DOHH2 (cell line): ENCODE measurements around the gene ZBTB11.

ENCODE experiments used
- H3F3A ChIP-seq: fragments of 200-600 bp; sonication (generic), shearing (Covaris generic); 2 replicates; pipeline ENCODE4 v1.6.0; 2016; ENCODE audit warnings: antibody characterized with exemption, mild to moderate bottlenecking; ENCODE audit not compliant: control insufficient read depth, insufficient read depth
- H3K27ac ChIP-seq: fragments of 200-600 bp; sonication (generic); 2 replicates; pipeline ENCODE4 v1.5.1; 2014; ENCODE audit warnings: low read depth, mild to moderate bottlenecking, low read length, moderate library complexity
- H3K27me3 ChIP-seq: fragments of 200-600 bp; sonication (generic); 2 replicates; pipeline ENCODE4 v1.6.1; 2014; ENCODE audit warnings: mild to moderate bottlenecking, low read length, mixed read lengths; ENCODE audit not compliant: control insufficient read depth
- H3K36me3 ChIP-seq: fragments of 200-600 bp; sonication (generic); 2 replicates; pipeline ENCODE4 v1.6.1; 2014; ENCODE audit warnings: mild to moderate bottlenecking, low read length, moderate library complexity, mixed read lengths; ENCODE audit not compliant: control insufficient read depth
- H3K4me1 ChIP-seq: fragments of 200-600 bp; sonication (generic); 2 replicates; pipeline ENCODE4 v1.6.1; 2014; ENCODE audit warnings: mild to moderate bottlenecking, low read length, mixed read lengths; ENCODE audit not compliant: control insufficient read depth
- H3K4me2 ChIP-seq: fragments of 200-600 bp; sonication (generic); 2 replicates; pipeline ENCODE4 v1.6.0; 2014; ENCODE audit warnings: mild to moderate bottlenecking, low read length, moderate library complexity
- H3K4me3 ChIP-seq: fragments of 200-600 bp; sonication (generic); 2 replicates; pipeline ENCODE4 v1.5.1; 2014; ENCODE audit warnings: mild to moderate bottlenecking, low read length, mixed read lengths
- H3K79me2 ChIP-seq: fragments of 200-600 bp; sonication (generic); 2 replicates; pipeline ENCODE4 v1.6.1; 2014; ENCODE audit warnings: mild to moderate bottlenecking, low read length, mixed read lengths; ENCODE audit not compliant: control insufficient read depth
- H3K9me2 ChIP-seq: fragments of 200-600 bp; sonication (generic); replicated peaks from 2 replicates; pipeline ENCODE4 v1.6.1; 2014; ENCODE audit warnings: mild to moderate bottlenecking, low read length, mixed read lengths; ENCODE audit not compliant: control insufficient read depth
- H3K9me3 ChIP-seq: fragments of 200-600 bp; sonication (generic); 2 replicates; pipeline ENCODE4 v1.6.1; 2014; ENCODE audit warnings: antibody characterized with exemption, low read length, mixed read lengths; ENCODE audit not compliant: control insufficient read depth, insufficient read depth
- H4K20me1 ChIP-seq: fragments of 200-600 bp; sonication (generic); 2 replicates; pipeline ENCODE4 v1.6.0; 2014; ENCODE audit warnings: low read depth, mild to moderate bottlenecking, antibody characterized with exemption, low read length, moderate library complexity; ENCODE audit not compliant: control insufficient read depth, insufficient read depth
- CTCF ChIP-seq: fragments of 200-600 bp; sonication (generic); IDR thresholded peaks from one replicate; pipeline ENCODE4 v1.5.1; 2014; ENCODE audit warnings: antibody characterized with exemption, mild to moderate bottlenecking, low read depth, low read length; ENCODE audit not compliant: poor library complexity, severe bottlenecking
- EZH2phosphoT487 ChIP-seq: fragments of 200-600 bp; sonication (generic); IDR thresholded peaks from 2 replicates; pipeline ENCODE4 v1.6.1; 2017; ENCODE audit warnings: borderline replicate concordance, mild to moderate bottlenecking, antibody characterized with exemption, low read length, moderate library complexity, mixed read lengths

Gene ZBTB11

DNA sequence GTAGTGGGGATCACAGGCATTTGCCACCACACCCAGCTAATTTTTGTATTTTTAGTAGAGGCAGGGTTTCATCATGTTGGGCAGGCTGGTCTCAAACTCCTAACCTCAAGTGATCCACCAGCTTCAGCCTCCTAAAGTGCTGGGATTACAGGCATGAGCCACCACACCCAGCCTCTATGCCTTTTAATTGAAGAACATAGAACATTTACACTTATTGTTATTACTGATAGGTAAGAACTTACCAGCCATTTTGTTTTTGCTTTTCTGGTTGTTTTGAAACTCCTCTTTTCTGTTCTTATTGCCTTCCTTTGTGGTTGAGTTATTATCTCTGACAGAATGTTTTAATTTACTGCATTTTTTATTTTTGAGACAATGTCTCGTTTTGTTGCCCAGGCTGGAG, 73.7 kb downstream of the ZBTB11 start:
- Histone ChIP-seq H4K20me1 (no peaks in the 10 kb centered on the region), H3K4me2 (no peak overlapping the region), H3K36me3 (no peaks in the 10 kb centered on the region; the same call in 1 of the 2 replicates), H3K9me2 (no peaks in the 10 kb centered on the region), H3K79me2 (no peaks in the 10 kb centered on the region), H3F3A (peaks cover 9% of the 10 kb centered on the region; the same call in 1 of the 2 replicates), H3K4me1 (no peaks in the 10 kb centered on the region), H3K4me3 (no peak overlapping the region), H3K27me3 (no peaks in the 10 kb centered on the region), H3K27ac (no peak overlapping the region), H3K9me3 (no peaks in the 10 kb centered on the region)
- TF ChIP-seq CTCF (no peak), EZH2phosphoT487 (no peak)

GRCh38 chr3:101602731-101603130, 74.2 kb downstream of the ZBTB11 start:
- H3K4me3 ChIP-seq = no peak overlapping the region
- TF ChIP-seq CTCF = no peak
- no peak for TF ChIP-seq EZH2phosphoT487

More at GRCh38 chr3:101602731-101603130, 74.2 kb downstream of the ZBTB11 start:
- Histone ChIP-seq H3F3A (peaks cover 13% of the 10 kb centered on the region; the same call in 1 of the 2 replicates), H3K27ac (no peak overlapping the region), H3K79me2 (no peaks in the 10 kb centered on the region), H3K9me3 (no peaks in the 10 kb centered on the region), H3K9me2 (no peaks in the 10 kb centered on the region), H4K20me1 (no peaks in the 10 kb centered on the region), H3K36me3 (no peaks in the 10 kb centered on the region; the same call in 1 of the 2 replicates), H3K27me3 (no peaks in the 10 kb centered on the region), H3K4me2 (no peak overlapping the region), H3K4me1 (no peaks in the 10 kb centered on the region)
